ENCODE data around the gene OLFML1.

DNA sequence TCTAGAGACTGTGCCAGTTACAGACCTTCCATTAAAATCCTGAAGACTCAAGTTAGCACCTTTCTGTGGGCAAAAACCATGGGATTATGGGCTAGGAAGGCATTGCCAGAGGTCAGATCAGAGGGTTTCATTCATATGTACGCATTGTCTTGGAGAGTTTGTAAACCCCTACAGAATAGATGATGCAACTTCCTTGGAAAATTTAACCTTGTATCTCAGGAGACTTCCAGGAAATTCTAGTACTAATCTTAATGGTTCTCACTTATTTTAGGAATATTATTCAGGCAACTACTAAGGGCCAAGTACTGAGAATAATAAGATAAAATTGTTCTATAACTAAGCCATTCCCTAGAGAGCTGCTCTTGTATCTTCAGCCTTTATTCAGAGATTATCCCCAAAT is 6.9 kb downstream of the OLFML1 start:
- TF ChIP-seq, protein P1, sequence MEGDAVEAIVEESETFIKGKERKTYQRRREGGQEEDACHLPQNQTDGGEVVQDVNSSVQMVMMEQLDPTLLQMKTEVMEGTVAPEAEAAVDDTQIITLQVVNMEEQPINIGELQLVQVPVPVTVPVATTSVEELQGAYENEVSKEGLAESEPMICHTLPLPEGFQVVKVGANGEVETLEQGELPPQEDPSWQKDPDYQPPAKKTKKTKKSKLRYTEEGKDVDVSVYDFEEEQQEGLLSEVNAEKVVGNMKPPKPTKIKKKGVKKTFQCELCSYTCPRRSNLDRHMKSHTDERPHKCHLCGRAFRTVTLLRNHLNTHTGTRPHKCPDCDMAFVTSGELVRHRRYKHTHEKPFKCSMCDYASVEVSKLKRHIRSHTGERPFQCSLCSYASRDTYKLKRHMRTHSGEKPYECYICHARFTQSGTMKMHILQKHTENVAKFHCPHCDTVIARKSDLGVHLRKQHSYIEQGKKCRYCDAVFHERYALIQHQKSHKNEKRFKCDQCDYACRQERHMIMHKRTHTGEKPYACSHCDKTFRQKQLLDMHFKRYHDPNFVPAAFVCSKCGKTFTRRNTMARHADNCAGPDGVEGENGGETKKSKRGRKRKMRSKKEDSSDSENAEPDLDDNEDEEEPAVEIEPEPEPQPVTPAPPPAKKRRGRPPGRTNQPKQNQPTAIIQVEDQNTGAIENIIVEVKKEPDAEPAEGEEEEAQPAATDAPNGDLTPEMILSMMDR (IDR thresholded peaks at IDR 0.05; ENCODE audit: insufficient read depth, low read length) = no peak
- TF ChIP-seq, protein P2, sequence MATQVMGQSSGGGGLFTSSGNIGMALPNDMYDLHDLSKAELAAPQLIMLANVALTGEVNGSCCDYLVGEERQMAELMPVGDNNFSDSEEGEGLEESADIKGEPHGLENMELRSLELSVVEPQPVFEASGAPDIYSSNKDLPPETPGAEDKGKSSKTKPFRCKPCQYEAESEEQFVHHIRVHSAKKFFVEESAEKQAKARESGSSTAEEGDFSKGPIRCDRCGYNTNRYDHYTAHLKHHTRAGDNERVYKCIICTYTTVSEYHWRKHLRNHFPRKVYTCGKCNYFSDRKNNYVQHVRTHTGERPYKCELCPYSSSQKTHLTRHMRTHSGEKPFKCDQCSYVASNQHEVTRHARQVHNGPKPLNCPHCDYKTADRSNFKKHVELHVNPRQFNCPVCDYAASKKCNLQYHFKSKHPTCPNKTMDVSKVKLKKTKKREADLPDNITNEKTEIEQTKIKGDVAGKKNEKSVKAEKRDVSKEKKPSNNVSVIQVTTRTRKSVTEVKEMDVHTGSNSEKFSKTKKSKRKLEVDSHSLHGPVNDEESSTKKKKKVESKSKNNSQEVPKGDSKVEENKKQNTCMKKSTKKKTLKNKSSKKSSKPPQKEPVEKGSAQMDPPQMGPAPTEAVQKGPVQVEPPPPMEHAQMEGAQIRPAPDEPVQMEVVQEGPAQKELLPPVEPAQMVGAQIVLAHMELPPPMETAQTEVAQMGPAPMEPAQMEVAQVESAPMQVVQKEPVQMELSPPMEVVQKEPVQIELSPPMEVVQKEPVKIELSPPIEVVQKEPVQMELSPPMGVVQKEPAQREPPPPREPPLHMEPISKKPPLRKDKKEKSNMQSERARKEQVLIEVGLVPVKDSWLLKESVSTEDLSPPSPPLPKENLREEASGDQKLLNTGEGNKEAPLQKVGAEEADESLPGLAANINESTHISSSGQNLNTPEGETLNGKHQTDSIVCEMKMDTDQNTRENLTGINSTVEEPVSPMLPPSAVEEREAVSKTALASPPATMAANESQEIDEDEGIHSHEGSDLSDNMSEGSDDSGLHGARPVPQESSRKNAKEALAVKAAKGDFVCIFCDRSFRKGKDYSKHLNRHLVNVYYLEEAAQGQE (IDR thresholded peaks at IDR 0.05; ENCODE audit: insufficient replicate concordance, low read depth) = no peak
- no peak for TF ChIP-seq SPI1 (IDR thresholded peaks at IDR 0.05; ENCODE audit: borderline replicate concordance, low read depth)
- no peak for TF ChIP-seq POLR2AphosphoS5 (IDR thresholded peaks at IDR 0.05; ENCODE audit: low read depth)
- TF ChIP-seq GABPA (IDR thresholded peaks at IDR 0.05; ENCODE audit: low read depth) = no peak

All from HL-60 (cell line).